ENCODE measurements around the gene MRPS33.

MRPS33 gene

DNA sequence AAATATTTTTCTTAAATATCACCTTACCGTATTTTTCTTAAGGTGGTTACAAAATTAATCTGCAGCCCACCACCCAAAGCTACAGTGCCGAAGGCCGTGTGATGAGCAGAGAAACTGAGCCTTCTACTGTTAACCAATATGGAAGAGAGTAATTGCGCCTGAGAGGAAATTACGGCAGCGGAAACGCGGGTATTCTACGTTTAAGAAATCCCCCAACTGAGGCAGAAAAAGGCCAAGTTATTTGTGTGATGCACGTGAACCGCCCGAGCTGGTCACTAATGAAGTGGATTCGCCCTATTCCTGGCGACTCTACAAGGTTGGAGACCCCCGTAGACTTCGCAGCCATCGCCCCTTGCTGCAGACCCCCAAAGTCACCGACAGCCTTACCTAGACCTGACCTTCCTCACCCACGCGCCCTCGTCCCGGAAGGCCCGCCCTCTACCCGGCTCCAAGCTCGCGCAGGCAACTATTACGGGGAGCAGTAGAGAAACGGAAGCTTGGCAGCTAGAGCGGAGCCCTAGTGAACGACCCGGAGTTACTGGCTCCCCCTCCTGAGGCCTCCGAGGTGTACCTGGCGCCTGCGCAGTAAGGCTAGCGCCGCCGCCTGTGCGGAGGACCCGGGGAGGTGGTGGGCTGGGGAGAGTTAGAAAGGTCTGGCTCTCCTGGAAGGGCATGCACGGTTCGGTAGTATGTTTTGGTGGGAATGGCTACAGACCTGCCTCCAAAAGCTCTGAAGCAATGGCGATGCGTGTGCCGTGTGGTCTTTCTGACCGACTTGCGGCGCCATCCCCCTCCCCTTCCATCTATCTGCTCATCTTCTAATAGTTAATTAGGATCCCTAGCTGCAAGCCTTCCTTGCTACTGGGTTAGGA lies at the start of gene MRPS33:
Gene MRPS33 (minus strand): TSS at position 429 of the 872 bp plus-strand sequence. CDS start 4,319 bp downstream, outside the sequence.
- no peaks in the 10 kb centered on the region for H3K9me3 ChIP-seq (ENCODE audit: severe bottlenecking)
- peak within 1 kb of the TSS; percentile 88 for H3K27ac ChIP-seq
- no peaks in the 10 kb centered on the region for H3K27me3 ChIP-seq (ENCODE audit: insufficient read depth, low read depth, severe bottlenecking)
- DNase-seq: peak; percentile 97
- peaks cover 2% of the 10 kb centered on the region for H3K36me3 ChIP-seq
- TF ChIP-seq, protein P1, sequence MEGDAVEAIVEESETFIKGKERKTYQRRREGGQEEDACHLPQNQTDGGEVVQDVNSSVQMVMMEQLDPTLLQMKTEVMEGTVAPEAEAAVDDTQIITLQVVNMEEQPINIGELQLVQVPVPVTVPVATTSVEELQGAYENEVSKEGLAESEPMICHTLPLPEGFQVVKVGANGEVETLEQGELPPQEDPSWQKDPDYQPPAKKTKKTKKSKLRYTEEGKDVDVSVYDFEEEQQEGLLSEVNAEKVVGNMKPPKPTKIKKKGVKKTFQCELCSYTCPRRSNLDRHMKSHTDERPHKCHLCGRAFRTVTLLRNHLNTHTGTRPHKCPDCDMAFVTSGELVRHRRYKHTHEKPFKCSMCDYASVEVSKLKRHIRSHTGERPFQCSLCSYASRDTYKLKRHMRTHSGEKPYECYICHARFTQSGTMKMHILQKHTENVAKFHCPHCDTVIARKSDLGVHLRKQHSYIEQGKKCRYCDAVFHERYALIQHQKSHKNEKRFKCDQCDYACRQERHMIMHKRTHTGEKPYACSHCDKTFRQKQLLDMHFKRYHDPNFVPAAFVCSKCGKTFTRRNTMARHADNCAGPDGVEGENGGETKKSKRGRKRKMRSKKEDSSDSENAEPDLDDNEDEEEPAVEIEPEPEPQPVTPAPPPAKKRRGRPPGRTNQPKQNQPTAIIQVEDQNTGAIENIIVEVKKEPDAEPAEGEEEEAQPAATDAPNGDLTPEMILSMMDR (IDR thresholded peaks at IDR 0.05; ENCODE audit: low read depth, low read length): peak; percentile 78
- peak within 1 kb of the TSS; percentile 75 for H3K4me3 ChIP-seq (ENCODE audit: low read depth, low read length)

DNA sequence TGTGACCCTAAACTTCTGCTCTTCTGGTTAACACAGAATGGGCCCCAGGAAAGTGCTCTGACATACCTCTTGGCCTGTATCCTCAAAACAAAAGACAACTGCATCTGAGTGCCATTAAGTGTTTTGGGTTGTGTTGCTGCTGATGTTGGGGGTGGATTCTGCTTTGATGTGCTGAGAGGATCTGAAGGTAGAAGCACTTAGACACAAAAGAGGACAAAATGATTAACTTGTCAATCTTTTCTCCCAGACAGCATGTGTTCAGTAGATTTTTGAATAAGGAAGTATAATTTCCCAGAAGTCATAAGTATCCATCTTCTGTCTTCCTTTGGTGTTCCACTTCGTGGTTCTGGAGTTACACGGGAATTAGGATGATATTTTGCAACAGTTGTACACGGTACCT lies 43.0 kb upstream of the MRPS33 start:
- DNase-seq: no peak
- no peaks in the 10 kb centered on the region for H3K36me3 ChIP-seq
- H3K27ac ChIP-seq: no peak overlapping the region
- H3K4me3 ChIP-seq (ENCODE audit: low read depth, low read length): no peak overlapping the region
- TF ChIP-seq, protein P1 (IDR thresholded peaks at IDR 0.05; ENCODE audit: low read depth, low read length): no peak
- H3K27me3 ChIP-seq (ENCODE audit: insufficient read depth, low read depth, severe bottlenecking): no peaks in the 10 kb centered on the region
- H3K9me3 ChIP-seq (ENCODE audit: severe bottlenecking): no peaks in the 10 kb centered on the region

DNA sequence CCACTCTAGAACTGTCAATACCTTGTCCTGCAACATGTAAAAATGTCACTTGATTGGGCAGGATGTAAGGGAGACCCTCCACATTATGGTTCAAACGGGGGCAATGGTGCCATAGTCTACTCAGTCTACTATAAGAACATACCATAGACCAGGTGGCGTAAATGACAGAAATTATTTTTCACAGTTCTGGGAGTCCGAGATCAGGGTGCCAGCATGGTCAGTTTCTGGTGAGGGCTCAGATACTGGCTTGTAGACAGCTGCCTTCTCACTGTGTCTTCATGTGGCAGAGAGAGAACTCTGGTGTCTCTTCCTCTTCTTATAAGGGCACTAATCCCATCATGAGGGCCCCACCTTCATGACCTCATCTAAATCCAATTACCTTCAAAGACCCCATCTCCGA lies 40.4 kb upstream of the MRPS33 start:
- Histone ChIP-seq H3K9me3 (ENCODE audit: severe bottlenecking) (no peaks in the 10 kb centered on the region), H3K27me3 (ENCODE audit: insufficient read depth, low read depth, severe bottlenecking) (no peaks in the 10 kb centered on the region), H3K27ac (no peak overlapping the region), H3K4me3 (ENCODE audit: low read depth, low read length) (no peak overlapping the region), H3K36me3 (no peaks in the 10 kb centered on the region)
- no peak for DNase-seq
- TF ChIP-seq, protein P1 (IDR thresholded peaks at IDR 0.05; ENCODE audit: low read depth, low read length): no peak

DNA sequence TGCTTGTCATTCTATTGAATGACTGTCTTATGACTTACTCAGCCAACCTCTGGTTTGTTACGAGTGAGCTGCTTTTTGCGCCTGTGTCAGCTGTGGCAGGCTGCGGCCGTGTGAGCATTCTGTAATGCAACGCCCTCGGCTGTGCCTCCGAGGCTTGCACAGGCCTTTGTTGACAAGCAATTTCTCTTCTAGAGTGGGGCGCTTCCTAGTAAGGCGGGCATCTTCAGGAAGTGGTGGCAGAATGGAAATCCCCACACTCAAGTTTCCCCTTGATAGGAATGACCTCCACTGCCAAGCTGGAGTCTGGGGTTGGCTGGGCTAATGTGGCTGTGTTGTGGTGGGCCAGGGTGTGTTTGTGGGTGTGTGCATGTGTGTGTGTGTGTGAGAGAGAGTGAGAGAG lies 38.9 kb upstream of the MRPS33 start:
- no peak overlapping the region for H3K4me3 ChIP-seq (ENCODE audit: low read depth, low read length)
- TF ChIP-seq, protein P1 (IDR thresholded peaks at IDR 0.05; ENCODE audit: low read depth, low read length): no peak
- H3K9me3 ChIP-seq (ENCODE audit: severe bottlenecking): no peaks in the 10 kb centered on the region
- H3K36me3 ChIP-seq: no peaks in the 10 kb centered on the region
- no peaks in the 10 kb centered on the region for H3K27me3 ChIP-seq (ENCODE audit: insufficient read depth, low read depth, severe bottlenecking)
- H3K27ac ChIP-seq: no peak overlapping the region
- DNase-seq: no peak

DNA sequence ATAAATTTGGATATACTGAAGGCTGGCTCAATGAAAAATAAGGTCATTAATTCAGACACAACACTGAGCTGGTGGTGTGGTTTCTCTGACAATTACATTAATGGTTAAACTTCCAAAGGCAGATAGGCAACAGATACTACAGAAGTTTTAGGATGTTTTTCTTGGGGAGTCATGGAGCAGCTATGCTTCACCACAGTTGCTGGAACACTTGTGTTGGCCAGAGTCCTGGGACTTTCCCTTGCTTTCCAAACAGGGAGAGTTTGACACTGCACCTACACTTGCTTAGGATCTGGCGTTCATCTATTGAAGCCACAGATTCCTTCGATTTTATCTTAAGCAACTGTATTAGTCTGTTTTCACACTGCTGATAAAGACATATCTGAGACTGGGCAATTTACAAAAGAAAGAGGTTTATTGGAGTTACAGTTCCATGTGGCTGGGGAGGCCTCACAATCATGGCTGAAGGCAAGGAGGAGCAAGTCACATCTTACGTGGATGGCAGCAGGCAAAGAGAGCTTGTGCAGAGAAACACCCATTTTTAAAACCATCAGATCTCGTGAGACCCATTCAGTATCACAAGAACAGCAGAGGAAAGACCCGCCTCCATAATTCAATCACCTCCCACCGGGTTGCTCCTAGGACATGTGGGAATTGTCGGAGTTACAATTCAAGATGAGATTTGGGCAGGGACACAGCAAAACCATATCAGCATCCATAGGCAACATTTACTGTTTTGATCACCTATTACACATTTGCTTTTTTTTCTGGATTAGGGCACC lies 31.3 kb upstream of the MRPS33 start:
- Histone ChIP-seq H3K9me3 (ENCODE audit: severe bottlenecking) (no peaks in the 10 kb centered on the region), H3K36me3 (no peaks in the 10 kb centered on the region), H3K27ac (no peak overlapping the region), H3K4me3 (ENCODE audit: low read depth, low read length) (no peak overlapping the region), H3K27me3 (ENCODE audit: insufficient read depth, low read depth, severe bottlenecking) (no peaks in the 10 kb centered on the region)
- no peak for DNase-seq
- TF ChIP-seq, protein P1 (IDR thresholded peaks at IDR 0.05; ENCODE audit: low read depth, low read length): no peak

Measured in WERI-Rb-1 (cell line).